DOHH2 (cell line): ENCODE results near the gene ASAP2.

Experiments used
- H3F3A ChIP-seq: fragments of 200-600 bp; sonication (generic), shearing (Covaris generic); 2 replicates; pipeline ENCODE4 v1.6.0; 2016; ENCODE audit warnings: antibody characterized with exemption, mild to moderate bottlenecking; ENCODE audit not compliant: control insufficient read depth, insufficient read depth
- H3K27ac ChIP-seq: fragments of 200-600 bp; sonication (generic); 2 replicates; pipeline ENCODE4 v1.5.1; 2014; ENCODE audit warnings: low read depth, mild to moderate bottlenecking, low read length, moderate library complexity
- H3K27me3 ChIP-seq: fragments of 200-600 bp; sonication (generic); 2 replicates; pipeline ENCODE4 v1.6.1; 2014; ENCODE audit warnings: mild to moderate bottlenecking, low read length, mixed read lengths; ENCODE audit not compliant: control insufficient read depth
- H3K36me3 ChIP-seq: fragments of 200-600 bp; sonication (generic); 2 replicates; pipeline ENCODE4 v1.6.1; 2014; ENCODE audit warnings: mild to moderate bottlenecking, low read length, moderate library complexity, mixed read lengths; ENCODE audit not compliant: control insufficient read depth
- H3K4me1 ChIP-seq: fragments of 200-600 bp; sonication (generic); 2 replicates; pipeline ENCODE4 v1.6.1; 2014; ENCODE audit warnings: mild to moderate bottlenecking, low read length, mixed read lengths; ENCODE audit not compliant: control insufficient read depth
- H3K4me2 ChIP-seq: fragments of 200-600 bp; sonication (generic); 2 replicates; pipeline ENCODE4 v1.6.0; 2014; ENCODE audit warnings: mild to moderate bottlenecking, low read length, moderate library complexity
- H3K4me3 ChIP-seq: fragments of 200-600 bp; sonication (generic); 2 replicates; pipeline ENCODE4 v1.5.1; 2014; ENCODE audit warnings: mild to moderate bottlenecking, low read length, mixed read lengths
- H3K79me2 ChIP-seq: fragments of 200-600 bp; sonication (generic); 2 replicates; pipeline ENCODE4 v1.6.1; 2014; ENCODE audit warnings: mild to moderate bottlenecking, low read length, mixed read lengths; ENCODE audit not compliant: control insufficient read depth
- H3K9me2 ChIP-seq: fragments of 200-600 bp; sonication (generic); replicated peaks from 2 replicates; pipeline ENCODE4 v1.6.1; 2014; ENCODE audit warnings: mild to moderate bottlenecking, low read length, mixed read lengths; ENCODE audit not compliant: control insufficient read depth
- H3K9me3 ChIP-seq: fragments of 200-600 bp; sonication (generic); 2 replicates; pipeline ENCODE4 v1.6.1; 2014; ENCODE audit warnings: antibody characterized with exemption, low read length, mixed read lengths; ENCODE audit not compliant: control insufficient read depth, insufficient read depth
- H4K20me1 ChIP-seq: fragments of 200-600 bp; sonication (generic); 2 replicates; pipeline ENCODE4 v1.6.0; 2014; ENCODE audit warnings: low read depth, mild to moderate bottlenecking, antibody characterized with exemption, low read length, moderate library complexity; ENCODE audit not compliant: control insufficient read depth, insufficient read depth
- CTCF ChIP-seq: fragments of 200-600 bp; sonication (generic); IDR thresholded peaks from one replicate; pipeline ENCODE4 v1.5.1; 2014; ENCODE audit warnings: antibody characterized with exemption, mild to moderate bottlenecking, low read depth, low read length; ENCODE audit not compliant: poor library complexity, severe bottlenecking
- EZH2phosphoT487 ChIP-seq: fragments of 200-600 bp; sonication (generic); IDR thresholded peaks from 2 replicates; pipeline ENCODE4 v1.6.1; 2017; ENCODE audit warnings: borderline replicate concordance, mild to moderate bottlenecking, antibody characterized with exemption, low read length, moderate library complexity, mixed read lengths

Gene ASAP2

DNA sequence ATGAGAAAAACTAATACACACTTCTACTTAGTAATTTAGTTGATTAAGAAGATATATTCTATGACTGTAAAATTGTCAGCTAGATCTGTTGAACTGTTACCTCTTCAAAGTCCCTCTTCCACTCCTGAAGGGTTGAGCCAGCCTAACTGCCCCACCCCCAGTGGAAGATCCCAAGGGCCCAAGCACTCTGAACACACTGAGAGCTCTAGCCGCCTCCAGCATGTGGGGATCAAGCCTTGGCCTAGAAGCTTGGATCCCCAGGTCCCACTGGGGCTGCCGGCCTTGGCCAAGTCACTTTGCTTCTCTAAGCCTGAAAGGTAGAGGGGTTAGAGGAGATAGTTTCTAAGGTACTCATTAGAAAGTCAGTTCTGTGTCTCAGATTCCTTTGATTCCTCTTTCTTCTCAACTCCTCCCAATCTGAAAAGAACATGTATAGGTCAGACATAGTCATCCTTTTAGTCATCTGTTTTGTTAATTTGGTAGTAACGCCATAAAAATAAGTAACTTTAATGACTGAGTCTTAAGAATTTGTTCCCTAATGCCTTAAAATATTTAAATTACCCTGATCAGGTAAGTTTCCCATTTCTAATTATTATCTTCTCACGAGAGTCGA, 222.5 kb downstream of the ASAP2 start:
- Histone ChIP-seq H3K27me3 (no peaks in the 10 kb centered on the region), H3K4me2 (no peak overlapping the region), H3K27ac (no peak overlapping the region), H3K79me2 (peaks cover 38% of the 10 kb centered on the region), H4K20me1 (peaks cover 7% of the 10 kb centered on the region; the same call in 1 of the 2 replicates), H3F3A (no peaks in the 10 kb centered on the region), H3K36me3 (peaks cover 84% of the 10 kb centered on the region), H3K4me1 (peaks cover 24% of the 10 kb centered on the region), H3K9me2 (no peaks in the 10 kb centered on the region), H3K4me3 (no peak overlapping the region), H3K9me3 (no peaks in the 10 kb centered on the region)
- no peak for TF ChIP-seq EZH2phosphoT487
- TF ChIP-seq CTCF, result no peak

DNA sequence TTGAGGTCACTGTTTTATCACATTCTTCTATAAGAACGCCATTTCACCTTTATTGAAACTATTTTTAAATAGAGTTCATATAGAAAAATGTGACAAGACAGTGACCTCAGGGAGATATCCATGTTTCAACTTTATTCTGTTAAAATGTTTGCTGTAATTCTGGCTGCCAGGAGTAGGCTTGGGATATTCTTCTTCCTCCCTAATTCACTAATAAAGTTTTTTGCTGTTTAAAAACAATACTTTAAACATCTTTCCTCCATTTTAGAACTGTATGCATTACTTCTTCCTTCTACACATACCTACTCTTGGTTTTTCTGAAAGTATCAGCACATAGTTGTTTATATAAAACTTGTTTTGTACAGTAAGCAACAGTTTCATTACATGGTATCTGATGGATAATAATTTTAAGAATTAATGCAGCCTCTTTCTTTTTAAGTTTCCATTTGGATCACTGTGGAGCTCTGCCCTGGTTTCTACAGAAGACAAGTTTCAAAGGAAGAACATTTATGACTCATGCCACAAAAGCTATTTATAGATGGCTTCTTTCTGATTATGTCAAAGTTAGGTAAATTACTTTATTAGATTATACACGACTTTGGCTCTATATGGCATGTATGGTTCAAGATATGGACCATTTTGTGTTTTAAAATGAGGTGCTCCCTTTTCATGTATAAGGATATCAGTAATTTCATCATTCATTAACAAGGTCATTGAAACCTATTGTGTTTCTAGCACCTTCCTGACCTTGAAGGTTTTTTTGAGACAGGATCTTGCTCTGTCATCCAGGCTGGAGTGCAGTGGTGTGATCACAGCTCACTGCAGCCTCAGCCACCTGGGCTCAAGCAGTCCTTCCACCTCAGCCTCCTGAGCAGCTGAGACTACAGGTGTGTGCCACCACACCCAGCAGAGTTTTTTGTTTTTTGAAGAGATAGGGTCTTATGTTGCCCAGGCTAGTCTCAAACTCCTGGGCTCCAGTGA, 224.0 kb downstream of the ASAP2 start:
- no peaks in the 10 kb centered on the region for H3K27me3 ChIP-seq
- H3K9me2 ChIP-seq, result no peaks in the 10 kb centered on the region
- H3K36me3 ChIP-seq, result peaks cover 85% of the 10 kb centered on the region
- no peak overlapping the region for H3K4me3 ChIP-seq
- no peaks in the 10 kb centered on the region for H3K9me3 ChIP-seq
- H3K79me2 ChIP-seq, result peaks cover 23% of the 10 kb centered on the region
- TF ChIP-seq CTCF, result no peak
- no peak for TF ChIP-seq EZH2phosphoT487
- H3K27ac ChIP-seq, result no peak overlapping the region
- no peaks in the 10 kb centered on the region for H3F3A ChIP-seq
- peaks cover 9% of the 10 kb centered on the region for H3K4me1 ChIP-seq
- H4K20me1 ChIP-seq, result no peaks in the 10 kb centered on the region
- no peak overlapping the region for H3K4me2 ChIP-seq

GRCh38 chr2:9434489-9434888, 227.9 kb downstream of the ASAP2 start:
- Histone ChIP-seq H3K9me2 (no peaks in the 10 kb centered on the region), H3K36me3 (peaks cover 86% of the 10 kb centered on the region), H3K4me1 (no peaks in the 10 kb centered on the region), H3K27ac (no peak overlapping the region), H3K9me3 (no peaks in the 10 kb centered on the region), H3K4me3 (no peak overlapping the region), H3F3A (no peaks in the 10 kb centered on the region), H3K4me2 (no peak overlapping the region), H3K79me2 (no peaks in the 10 kb centered on the region), H4K20me1 (no peaks in the 10 kb centered on the region), H3K27me3 (no peaks in the 10 kb centered on the region)
- no peak for TF ChIP-seq CTCF
- TF ChIP-seq EZH2phosphoT487, result no peak
